Measurements from ENCODE around the gene IL17RE. TPM values are rescaled to one million over a fixed set of nuclear protein-coding genes. Genes with fewer than 3 reads are reported as not detected.
A peak's percentile ranks its signal among the peaks of the same experiment; 100 is the strongest.
"Not testable (repeated sequence)": the region's sequence is repeated elsewhere in the genome, so short reads cannot be mapped to it uniquely, and the experiment has no call there.

IL17RE gene
- total RNA-seq, 1 donor from 2014 or later = 12.9 TPM

DNA sequence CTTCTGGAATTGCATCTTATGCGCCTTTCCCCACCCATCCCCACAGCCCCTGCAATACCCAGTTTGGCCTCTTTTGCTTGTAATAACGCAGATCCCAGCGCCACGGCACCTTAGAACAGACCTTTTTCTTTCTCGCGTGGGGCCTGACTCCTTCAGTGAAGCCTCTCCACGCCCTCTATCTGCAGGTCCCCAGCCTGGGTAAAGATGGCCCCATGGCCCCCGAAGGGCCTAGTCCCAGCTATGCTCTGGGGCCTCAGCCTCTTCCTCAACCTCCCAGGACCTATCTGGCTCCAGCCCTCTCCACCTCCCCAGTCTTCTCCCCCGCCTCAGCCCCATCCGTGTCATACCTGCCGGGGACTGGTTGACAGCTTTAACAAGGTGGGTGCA lies 31.6 kb downstream of the IL17RE start:
- no peak for ATAC-seq

DNA sequence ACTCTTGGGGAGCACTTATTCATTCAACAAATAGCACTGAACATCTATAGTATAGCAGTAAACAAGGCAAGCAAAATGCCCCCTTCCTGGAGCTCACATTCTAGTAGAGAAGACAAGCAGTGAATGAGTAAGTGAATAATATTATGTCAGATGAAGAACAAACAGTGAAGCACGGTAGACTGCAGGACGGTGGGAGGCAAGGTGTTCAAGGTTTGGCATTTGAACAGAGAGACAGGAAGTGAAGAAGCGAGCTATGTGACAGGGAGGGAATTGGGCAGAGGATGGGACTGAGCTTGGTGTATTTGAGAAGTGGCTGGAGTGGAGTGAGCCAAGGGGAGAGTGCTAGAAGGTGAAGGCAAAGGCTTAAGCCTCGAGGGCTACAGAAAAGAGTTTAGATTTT lies 32.3 kb downstream of the IL17RE start:
- no peak for ATAC-seq

DNA sequence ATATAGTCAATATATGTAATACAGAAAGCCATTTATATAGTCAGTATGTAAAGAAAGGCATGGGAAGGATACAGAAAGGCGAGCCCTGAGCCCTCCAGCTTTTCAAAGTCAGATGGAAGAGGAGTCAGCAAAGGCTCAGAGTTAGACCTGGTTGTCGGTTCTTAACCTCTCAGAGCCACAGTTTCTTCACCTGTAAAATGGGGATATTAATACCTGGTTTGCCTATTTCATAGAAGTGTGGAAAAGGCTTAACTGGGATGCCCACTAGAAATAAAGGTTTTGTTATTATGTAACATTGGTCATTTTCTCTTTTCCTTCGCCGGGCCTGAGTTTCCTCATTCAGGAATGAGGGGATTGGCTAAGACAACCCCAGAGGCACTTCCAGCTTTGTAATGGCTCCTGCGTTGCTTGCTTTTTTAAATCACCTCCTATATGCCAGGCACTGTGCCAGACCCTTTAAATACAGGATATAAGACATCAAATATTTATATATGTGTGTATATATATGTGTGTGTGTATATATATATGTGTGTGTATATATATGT lies 33.4 kb downstream of the IL17RE start:
- no peak for ATAC-seq

DNA sequence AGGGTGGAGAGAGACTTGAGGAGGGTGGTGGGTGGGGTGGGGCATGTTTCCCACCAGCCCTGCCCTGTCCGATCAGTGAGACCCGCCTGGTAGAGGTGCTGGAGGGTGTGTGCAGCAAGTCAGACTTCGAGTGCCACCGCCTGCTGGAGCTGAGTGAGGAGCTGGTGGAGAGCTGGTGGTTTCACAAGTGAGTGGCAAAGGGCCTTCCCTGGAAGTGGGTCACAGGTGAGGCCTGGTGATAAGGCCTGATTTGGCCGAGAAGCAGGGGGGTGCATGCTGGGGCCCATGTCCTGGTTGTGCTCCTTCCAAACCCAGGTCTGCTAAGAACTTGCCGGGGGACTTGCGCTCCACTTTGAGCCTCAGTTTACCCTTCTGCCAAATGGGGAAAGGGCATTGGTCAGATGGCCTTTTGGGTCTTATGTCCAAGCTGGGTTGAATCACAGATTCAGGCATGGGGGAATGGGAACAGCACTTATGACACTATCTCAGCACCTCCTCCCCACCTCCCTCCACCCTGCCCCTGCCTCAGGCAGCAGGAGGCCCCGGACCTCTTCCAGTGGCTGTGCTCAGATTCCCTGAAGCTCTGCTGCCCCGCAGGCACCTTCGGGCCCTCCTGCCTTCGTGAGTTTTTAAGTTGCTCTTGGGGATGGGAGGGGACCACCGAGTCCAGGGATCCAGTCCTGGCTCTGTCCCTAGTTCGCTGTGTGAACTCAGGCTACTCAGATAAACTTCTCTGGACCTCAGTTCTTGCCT lies 35.0 kb downstream of the IL17RE start:
- no peak for ATAC-seq

DNA sequence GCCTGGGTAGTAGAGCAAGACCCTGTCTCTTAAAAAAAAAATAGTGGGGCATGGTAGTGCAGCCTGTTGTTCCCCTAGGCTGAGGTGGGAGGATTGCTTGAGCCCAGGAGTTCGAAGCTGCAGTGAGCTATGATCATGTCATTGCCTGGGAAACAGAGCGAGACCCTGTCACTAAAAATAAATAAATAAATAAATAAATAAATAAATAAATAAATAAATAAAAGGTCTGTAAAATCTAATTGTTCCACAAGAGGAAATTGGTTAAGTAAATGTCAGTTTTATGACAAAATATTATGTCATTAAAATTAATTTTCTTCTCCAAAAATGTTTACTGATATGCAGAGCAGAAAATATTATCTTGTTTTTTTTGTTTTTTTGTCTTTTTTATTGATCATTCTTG lies 36.3 kb downstream of the IL17RE start:
- ATAC-seq = no peak

DNA sequence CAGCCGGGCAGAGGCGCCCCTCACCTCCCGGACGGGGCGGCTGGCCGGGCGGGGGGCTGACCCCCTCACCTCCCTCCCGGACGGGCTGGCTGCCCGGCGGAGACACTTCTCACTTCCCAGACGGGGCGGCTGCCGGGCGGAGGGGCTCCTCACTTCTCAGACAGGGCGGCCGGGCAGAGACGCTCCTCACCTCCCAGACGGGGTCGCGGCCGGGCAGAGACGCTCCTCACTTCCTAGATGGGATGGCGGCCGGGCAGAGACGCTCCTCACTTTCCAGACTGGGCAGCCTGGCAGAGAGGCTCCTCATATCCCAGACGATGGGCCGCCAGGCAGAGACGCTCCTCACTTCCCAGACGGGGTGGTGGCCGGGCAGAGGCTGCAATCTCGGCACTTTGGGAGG lies 37.3 kb downstream of the IL17RE start:
- not testable (repeated sequence) for ATAC-seq

DNA sequence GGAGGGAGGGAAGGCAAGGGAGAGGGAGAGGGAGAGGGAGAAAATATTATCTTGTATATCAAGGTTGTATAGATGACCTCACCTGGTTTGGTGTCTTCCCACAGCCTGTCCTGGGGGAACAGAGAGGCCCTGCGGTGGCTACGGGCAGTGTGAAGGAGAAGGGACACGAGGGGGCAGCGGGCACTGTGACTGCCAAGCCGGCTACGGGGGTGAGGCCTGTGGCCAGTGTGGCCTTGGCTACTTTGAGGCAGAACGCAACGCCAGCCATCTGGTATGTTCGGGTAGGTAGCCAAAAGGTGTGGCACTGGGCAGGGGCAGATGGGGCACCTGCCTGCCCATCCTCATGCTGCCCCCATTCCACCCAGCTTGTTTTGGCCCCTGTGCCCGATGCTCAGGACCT lies 38.1 kb downstream of the IL17RE start:
- no peak for ATAC-seq

DNA sequence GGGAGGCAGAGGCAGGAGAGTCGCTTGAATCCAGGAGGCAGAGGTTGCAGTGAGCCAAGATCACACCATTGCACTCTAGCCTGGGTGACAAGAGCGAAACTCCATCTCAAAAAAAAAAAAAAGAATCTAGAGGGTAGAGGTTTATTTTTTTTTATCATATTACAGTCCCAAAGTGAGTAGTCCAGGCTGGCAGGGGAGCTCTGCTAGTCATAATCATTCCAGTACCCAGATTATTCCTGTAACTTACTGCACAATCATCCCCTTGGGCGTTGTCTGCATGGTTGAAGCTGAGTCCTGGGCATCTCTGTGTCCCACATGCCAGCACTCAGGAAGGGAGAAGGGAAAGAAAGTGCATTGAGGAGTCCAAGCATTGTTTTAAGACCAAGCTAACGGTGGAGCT lies 39.5 kb downstream of the IL17RE start:
- no peak for ATAC-seq

DNA sequence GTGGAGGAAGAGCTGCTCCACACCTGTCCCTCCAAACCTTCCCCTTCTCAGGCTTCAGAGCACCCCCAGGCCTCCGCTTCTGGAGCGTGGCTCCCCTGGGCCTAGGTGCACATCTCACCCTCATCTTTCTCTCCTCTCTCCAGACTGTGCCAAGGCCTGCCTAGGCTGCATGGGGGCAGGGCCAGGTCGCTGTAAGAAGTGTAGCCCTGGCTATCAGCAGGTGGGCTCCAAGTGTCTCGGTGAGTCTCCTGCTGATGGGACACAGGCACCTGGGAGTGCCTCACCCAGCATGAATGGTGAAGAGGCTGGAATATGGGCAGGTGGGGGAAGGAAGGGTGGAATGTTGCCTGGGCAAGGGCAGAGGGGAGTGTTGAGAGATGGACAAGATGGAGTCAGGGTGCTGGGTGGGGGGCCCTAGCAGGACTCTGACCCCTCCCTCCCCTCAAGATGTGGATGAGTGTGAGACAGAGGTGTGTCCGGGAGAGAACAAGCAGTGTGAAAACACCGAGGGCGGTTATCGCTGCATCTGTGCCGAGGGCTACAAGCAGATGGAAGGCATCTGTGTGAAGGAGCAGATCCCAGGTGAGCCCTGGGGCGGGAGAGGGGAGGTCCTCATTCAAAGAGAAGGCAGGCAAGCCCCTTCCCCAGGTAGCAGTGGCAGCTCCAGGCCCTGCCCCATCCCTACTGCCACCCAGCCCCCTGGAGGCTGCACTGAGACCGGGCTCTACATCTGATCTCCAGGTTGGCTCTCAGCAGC lies 40.5 kb downstream of the IL17RE start:
- no peak for ATAC-seq

DNA sequence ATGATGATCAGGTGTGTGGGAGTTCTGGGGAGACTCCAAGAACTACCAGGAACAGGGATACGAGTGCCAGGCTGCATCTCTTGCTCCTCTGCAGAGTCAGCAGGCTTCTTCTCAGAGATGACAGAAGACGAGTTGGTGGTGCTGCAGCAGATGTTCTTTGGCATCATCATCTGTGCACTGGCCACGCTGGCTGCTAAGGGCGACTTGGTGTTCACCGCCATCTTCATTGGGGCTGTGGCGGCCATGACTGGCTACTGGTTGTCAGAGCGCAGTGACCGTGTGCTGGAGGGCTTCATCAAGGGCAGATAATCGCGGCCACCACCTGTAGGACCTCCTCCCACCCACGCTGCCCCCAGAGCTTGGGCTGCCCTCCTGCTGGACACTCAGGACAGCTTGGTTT lies 41.6 kb downstream of the IL17RE start:
- ATAC-seq = no peak

DNA sequence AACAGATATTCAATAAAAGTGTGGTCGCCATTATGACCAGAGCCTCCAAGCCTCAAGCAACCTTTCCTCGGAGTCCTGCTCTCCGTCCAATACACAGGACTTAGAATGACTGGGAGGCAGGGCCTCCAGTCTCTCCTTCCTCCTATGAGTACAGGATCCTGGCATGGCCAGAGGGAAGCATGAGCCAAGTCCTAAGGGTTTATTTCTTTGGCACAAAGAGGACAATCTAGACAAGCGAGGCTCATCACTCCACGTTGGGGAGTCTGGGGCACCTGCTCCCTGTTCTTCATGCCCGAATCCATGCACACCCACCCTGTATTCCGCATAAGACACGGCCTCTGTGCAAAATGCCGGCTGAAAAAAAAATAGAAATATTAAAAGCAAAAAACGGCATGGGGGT lies 42.7 kb downstream of the IL17RE start:
- ATAC-seq = no peak

DNA sequence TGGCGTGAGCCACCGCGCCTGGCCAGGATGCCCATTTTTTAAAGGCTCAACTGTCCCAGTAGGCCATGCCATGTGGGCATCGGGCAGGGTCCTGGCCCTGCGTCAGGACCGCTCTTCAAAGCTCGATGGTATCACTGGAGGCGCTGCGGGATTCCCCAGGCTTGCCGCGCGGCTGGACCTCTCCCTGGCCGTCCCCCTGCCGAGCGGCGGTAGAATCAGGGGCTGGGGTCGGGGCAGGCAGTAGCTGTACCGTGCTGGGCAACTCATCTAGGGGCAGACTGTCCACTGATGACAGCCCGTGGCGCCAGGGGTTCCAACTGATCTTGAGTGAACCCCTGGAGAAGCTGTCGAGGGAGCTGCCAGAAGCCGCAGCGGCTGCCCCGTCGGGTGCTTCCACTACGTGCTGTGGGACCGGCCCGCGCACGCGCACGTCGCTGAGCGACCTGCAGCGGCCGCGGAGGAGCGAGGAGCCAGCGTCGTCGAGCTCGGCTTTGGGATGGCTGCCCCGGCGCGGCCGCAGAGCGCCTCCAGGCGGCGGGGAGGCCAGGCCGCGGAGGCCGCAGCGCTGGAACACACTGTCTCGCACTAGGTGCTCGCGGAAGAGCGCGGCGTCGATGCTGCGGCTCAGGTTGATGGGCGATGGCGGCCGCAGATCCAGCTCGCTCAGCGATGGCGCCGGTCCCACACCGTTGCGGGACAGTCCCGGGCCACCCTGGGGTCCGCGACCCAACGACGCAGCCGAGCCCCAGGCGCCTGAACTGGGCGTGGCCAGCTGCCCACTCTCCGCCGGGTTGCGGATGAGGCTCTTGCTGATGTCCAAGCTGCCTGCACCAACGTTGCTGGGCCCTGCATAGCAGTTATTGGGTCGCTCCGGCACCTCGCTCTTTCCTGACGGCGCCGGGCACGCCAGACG lies 43.7 kb downstream of the IL17RE start:
- peak; percentile 87 for ATAC-seq

DNA sequence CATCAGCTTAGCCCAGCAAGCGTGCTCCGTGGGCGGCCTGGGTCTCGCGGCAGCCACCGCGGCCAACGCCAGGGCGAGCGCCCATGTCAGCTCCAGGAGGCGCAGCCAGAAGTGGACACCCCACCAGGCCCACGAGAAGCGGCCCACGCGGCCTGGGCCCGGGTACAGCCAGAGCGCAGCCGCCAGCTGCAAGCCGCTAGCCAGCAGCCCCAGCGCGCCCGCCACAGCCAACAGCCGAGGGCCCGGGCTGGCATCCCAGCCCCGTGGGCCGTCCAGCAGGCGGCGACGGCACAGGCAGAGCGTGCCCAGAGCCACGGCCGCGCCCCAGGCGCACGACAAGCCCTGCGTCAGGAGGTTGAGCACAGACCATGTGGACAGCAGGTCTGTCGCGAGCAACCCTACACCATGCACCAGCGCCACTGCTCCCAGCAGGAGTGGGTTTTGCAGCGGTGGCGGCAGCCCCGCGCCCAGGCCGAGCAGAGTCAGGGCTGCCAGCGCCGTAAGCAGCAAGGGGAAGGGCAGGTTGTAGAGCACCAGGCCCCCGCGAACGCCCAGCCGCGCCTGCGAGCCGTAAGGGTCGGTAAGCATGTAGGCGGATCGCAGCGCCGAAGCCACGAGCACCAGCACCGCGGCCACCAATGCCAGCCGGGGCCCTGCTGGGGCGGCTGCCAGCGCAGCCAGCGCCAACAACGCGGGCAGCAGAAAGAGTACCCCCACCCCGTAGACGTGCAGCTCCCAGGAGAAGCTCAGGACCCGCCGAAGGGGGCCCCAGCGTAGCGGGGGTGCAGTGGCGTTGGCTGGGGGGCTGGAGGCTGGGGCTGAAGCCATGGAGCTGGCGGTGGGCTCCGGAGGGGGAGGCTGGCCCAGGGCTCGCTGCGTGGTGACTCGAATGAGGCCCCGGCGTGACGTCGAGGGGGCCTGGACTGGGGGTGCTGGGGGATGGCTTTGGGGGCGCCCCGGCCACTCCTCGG lies 44.7 kb downstream of the IL17RE start:
- peak; percentile 91 for ATAC-seq

DNA sequence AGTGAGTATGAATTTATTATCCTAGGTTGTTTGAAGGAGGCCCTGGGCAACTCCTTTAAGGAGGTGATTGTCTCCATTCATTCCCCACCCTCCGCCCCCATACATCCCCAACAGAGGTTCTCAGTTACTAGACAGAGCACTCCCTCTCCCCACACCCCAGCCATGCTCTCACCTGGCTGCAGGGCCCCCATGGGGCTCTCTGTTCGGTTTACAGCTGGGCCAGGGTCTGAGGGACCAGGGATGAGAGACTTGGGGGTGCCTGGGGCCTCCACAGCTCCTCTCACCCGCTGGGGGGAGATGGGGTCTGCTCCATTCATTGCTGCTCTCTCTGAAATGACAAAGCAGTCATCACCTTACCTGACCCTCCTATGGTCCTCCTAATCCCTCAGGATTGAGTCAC lies 45.9 kb downstream of the IL17RE start:
- ATAC-seq = no peak

DNA sequence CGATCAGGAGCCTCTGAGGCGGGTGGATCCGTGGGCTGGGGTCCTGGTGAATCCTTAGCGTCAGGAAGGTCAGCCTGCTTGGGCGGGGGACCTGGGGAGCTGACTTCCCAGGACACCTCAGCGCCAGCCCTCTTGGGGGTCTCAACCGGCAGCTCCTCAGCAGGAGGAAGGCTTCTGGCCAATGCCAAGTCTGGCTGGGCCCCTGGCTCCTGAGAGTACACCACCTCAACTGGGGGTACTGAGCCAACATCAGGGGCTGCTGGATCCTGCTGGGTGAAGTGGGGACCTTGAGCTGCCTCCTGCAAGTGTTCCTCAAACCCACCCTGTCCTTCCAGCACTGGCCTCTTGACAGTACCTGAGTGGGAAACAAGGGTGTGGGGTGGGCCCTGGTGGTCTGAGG lies 46.5 kb downstream of the IL17RE start:
- ATAC-seq = no peak

DNA sequence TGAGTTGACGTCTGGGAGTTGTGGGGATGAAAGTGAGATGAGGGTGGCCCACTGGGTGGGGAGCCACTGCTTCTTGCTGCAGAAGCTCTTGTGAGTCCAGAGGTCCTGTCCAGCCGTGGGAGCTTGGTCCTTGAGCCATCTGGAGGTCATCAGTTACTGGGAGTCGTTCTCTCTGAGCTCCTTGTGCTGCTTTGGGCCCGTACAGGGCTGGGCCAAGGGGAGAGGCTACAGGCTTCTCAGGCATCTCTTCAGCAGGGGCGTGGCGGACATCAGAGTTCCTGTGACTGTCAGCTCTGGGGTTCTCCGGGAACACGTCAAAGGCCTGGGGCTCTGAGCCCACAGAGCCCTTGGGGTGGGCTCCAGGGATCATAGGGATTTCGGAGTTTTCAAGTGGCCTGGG lies 47.0 kb downstream of the IL17RE start:
- ATAC-seq = no peak

DNA sequence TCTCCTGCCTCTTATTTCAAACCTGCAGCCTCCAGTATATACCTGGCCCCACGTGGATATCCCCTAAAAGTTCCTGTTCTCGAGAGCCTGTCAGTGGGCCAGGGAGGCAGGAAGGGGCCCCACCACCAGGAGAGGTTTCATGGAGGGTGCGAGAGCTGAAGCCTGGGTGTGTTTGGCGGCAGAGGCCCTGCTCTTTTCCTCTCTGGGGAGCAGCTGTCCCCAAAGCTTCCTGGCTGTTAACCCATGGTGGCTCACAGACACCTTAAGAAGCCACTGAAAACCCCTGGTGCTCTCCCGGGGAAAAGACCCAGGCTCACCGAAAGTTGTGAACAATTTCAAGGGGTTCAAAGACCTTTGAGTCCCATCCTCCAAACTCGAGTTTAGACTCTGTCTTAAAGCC lies 48.5 kb downstream of the IL17RE start:
- ATAC-seq = no peak

DNA sequence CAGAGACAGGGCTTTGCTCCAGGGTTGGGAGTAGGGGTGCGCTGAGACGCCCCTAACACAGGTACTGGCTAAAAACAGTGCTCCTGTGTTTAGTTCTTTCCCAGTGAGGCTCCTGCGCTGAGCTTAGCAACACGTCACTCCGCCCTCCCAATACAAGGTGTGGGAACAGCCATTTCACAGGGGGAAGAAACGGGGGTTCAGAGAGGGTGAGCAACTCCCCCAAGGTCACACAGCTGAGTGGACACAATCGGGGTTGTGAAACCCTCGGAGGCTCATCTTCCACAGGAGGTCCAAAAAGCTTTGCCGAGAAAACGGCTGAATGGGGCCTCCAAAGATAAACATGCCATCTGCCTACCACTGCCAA lies 48.9 kb downstream of the IL17RE start:
- no peak for ATAC-seq

DNA sequence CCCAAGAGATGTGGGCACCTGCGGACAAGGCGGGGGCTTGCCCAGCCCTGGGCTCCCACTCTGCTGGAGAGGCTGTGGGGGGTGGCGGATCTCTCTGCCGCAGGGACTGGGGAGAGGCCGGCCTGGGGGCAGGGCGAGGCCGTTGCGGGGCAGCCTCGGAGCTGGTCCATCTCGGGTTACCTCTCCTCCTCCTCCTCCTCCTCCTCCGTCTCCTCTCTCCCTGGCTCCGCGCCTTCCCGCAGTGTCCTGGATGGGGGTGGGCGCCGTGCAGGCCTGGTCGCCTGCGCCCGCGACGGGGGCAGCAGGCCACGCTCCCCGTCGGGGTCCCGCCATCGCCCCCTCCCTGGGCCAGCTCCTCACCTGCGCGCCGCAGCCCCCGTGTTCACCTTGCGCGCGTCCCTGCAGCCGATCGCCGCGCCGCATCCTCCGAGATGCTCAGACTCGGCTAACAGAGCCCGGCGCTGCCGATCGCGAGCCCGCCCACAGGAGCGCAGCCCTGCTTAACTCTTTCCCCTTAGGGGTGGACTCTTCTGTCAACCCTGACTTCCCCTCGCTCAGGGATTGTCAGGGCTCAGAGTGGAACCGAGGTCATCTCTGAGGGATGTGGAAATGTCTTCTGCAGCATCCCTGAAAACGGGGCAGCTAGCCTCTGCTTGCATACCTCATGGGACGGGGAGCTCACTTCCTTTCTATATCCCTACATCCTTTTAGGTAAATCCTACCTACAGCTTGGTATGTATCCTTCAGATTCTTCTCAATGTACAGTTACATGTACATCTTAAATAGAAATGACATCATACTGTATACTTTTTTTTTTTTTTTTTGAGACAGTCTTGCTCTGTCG lies 49.5 kb downstream of the IL17RE start, which contains the start of gene PRRT3:
Gene PRRT3, minus strand, starts transcription at position 447 of the 844 bp plus-strand sequence. CDS start 2,293 bp downstream, outside the sequence.
- peak; percentile 25 for ATAC-seq

DNA sequence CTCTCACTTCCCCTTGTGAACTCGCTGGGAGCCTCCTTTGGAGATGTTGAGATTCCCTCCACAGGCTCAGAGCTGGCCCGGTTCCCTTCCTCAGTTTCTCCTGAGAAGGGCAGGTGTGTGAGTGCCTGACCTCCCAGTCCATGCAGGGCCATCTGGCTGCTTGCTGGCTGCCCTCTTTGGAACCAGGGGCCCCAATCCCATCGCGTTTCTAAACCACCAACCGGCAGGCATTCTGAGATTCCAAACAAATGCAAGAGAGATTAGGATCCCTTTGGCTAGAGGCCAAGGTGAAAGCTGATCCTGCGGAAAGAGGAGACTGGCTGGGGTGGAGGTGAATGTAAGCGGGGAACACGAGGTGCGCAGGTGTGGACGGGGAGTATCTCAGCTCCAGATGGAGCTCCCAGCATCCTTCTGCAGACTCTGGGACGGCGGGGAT lies 52.4 kb downstream of the IL17RE start:
- no peak for ATAC-seq
